Keratinocyte (primary cell): ENCODE results near the gene FABP7. TPM values are rescaled to one million over a fixed set of nuclear protein-coding genes. Genes with fewer than 3 reads are reported as not detected.

ENCODE experiments used
- DNase-seq: peaks from one replicate; pipeline ENCODE4 v3.0.0-alpha.2; 2011; ENCODE audit warnings: low read depth, missing footprints, low spot score
- FAIRE-seq: peaks from 2 replicates; lab custom pipeline; 2011; peaks lifted over from hg19 to GRCh38; lab: Jason Lieb, UNC
- H2AFZ ChIP-seq: 2 replicates; pipeline ENCODE4 v1.6.0; 2012; ENCODE audit warnings: low read length, control low read depth, inconsistent platforms; ENCODE audit not compliant: control insufficient read depth
- H3K27ac ChIP-seq: 2 replicates; pipeline ENCODE4 v1.5.1; 2011; ENCODE audit warnings: low read length; ENCODE audit not compliant: control insufficient read depth, insufficient read depth
- H3K27me3 ChIP-seq: 3 replicates; pipeline ENCODE4 v1.6.0; 2011; ENCODE audit warnings: low read length; ENCODE audit not compliant: control insufficient read depth, insufficient read depth; ENCODE audit errors: extremely low read depth
- H3K36me3 ChIP-seq, 2 experiments: 2 replicates in 1 of 2; 3 replicates in 1 of 2; pipeline ENCODE4 v1.5.1; 2011; ENCODE audit warnings: low read length in 2 of 2, mild to moderate bottlenecking in 1 of 2; ENCODE audit not compliant: control insufficient read depth in 2 of 2, insufficient read depth in 2 of 2; ENCODE audit errors: extremely low read depth in 1 of 2
- H3K4me1 ChIP-seq: 3 replicates; pipeline ENCODE4 v1.5.1; 2011; ENCODE audit warnings: low read length; ENCODE audit not compliant: control insufficient read depth, insufficient read depth; ENCODE audit errors: extremely low read depth
- H3K4me2 ChIP-seq: 3 replicates; pipeline ENCODE4 v1.6.0; 2011; ENCODE audit warnings: low read depth, low read length; ENCODE audit not compliant: control insufficient read depth, insufficient read depth; ENCODE audit errors: extremely low read depth
- H3K4me3 ChIP-seq, 3 experiments: fragments of 200-600 bp in 1 of 3; sonication (generic) in 1 of 3; 2 replicates in 2 of 3; 3 replicates in 1 of 3; pipeline ENCODE4 v1.5.1; 2011 to 2016; ENCODE audit warnings: low read length in 3 of 3, mild to moderate bottlenecking in 3 of 3, control low read depth in 2 of 3, inconsistent platforms in 1 of 3, low read depth in 1 of 3, mixed read lengths in 1 of 3, mixed run types in 1 of 3, moderate library complexity in 1 of 3; ENCODE audit not compliant: control insufficient read depth in 2 of 3, insufficient read depth in 2 of 3; ENCODE audit errors: extremely low read depth in 1 of 3
- H3K79me2 ChIP-seq: 2 replicates; pipeline ENCODE4 v1.6.0; 2012; ENCODE audit warnings: low read length; ENCODE audit not compliant: control insufficient read depth, insufficient read depth
- H3K9ac ChIP-seq: 3 replicates; pipeline ENCODE4 v1.6.0; 2011; ENCODE audit warnings: low read length; ENCODE audit not compliant: control insufficient read depth, insufficient read depth; ENCODE audit errors: extremely low read depth
- H3K9me1 ChIP-seq: 3 replicates; pipeline ENCODE4 v1.6.0; 2011; ENCODE audit warnings: low read length; ENCODE audit not compliant: control insufficient read depth, insufficient read depth; ENCODE audit errors: extremely low read depth
- H3K9me3 ChIP-seq: 2 replicates; pipeline ENCODE4 v1.5.1; 2012; ENCODE audit warnings: low read depth, low read length; ENCODE audit not compliant: control insufficient read depth
- H4K20me1 ChIP-seq: 3 replicates; pipeline ENCODE4 v1.6.0; 2011; ENCODE audit warnings: low read length; ENCODE audit not compliant: control insufficient read depth, insufficient read depth; ENCODE audit errors: extremely low read depth
- EZH2 ChIP-seq: IDR thresholded peaks from one replicate; pipeline ENCODE4 v1.6.1; 2012; ENCODE audit warnings: inconsistent platforms, mild to moderate bottlenecking, low read length, moderate library complexity
- dilution Hi-C: fragments of 300-500 bp; cut with MboI; formaldehyde crosslinking; loops from one replicate; pipeline ENCODE4 v1.7.0; 2020; ENCODE audit warnings: low sequenced_read_pairs; ENCODE audit not compliant: extremely low pct_ligation_motif_present
- polyA plus RNA-seq, 5 experiments: library from polyadenylated mRNA; depleted of rRNA in 3 of 5; stranded (reverse) in 3 of 5; stranded (forward) in 1 of 5; unstranded in 1 of 5; fragments of >200 nt; gene quantifications; 1 replicate in 1 of 5; 2 replicates in 3 of 5; 3 replicates in 1 of 5; pipeline versions ENCODE4 v1.2.1 to v1.2.3, GENCODE V29; 2011 to 2012; ENCODE audit warnings: missing spikeins in 2 of 5, low read depth in 1 of 5, low replicate concordance in 1 of 5
- TF ChIP-seq, protein P1 (sequence below), 3 experiments: IDR thresholded peaks in 1 of 3; conservative IDR thresholded peaks in 1 of 3; optimal IDR thresholded peaks in 1 of 3; 2 replicates in 2 of 3; 3 replicates in 1 of 3; pipeline versions ENCODE3 to v1.5.1; 2011; ENCODE audit warnings: low read length in 3 of 3, mild to moderate bottlenecking in 3 of 3, moderate library complexity in 2 of 3, control low read depth in 1 of 3, inconsistent platforms in 1 of 3; ENCODE audit not compliant: insufficient read depth in 2 of 3; ENCODE audit errors: extremely low read depth in 1 of 3

FABP7 gene
- polyA plus RNA-seq, 1 donor (not counting 4 experiments of a cell fraction or from before 2014, with no cell fraction given): not detected

DNA sequence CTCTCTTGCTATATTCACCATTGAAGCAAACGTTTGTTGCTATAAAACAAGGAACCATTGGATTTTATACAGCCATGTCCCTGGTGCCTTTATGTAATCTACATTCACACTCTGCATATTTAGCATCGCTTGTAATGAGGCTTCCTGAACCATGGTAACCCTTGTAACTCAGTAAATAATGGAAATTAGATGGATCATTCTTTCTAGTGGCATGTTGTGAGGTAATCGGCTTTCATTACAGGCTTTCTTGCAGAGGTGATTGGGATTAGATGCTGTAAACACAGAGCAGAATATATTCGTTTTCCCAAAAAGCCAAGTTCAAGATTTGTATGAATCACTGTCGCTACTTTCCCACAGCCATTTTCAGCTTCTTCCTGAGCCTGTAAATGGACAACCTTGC is 45.6 kb downstream of the FABP7 start:
- Histone ChIP-seq H3K9ac (no peak overlapping the region), H3K9me3 (no peaks in the 10 kb centered on the region), H3K27me3 (no peaks in the 10 kb centered on the region), H3K4me1 (no peaks in the 10 kb centered on the region), H3K36me3 (no peaks in the 10 kb centered on the region), H4K20me1 (no peaks in the 10 kb centered on the region), H3K4me2 (no peak overlapping the region), H3K9me1 (no peaks in the 10 kb centered on the region), H3K27ac (no peak overlapping the region), H3K79me2 (no peaks in the 10 kb centered on the region), H3K4me3 (no peak overlapping the region), H2AFZ (peak overlapping the region; percentile 14)
- TF ChIP-seq EZH2: no peak
- TF ChIP-seq, protein P1, sequence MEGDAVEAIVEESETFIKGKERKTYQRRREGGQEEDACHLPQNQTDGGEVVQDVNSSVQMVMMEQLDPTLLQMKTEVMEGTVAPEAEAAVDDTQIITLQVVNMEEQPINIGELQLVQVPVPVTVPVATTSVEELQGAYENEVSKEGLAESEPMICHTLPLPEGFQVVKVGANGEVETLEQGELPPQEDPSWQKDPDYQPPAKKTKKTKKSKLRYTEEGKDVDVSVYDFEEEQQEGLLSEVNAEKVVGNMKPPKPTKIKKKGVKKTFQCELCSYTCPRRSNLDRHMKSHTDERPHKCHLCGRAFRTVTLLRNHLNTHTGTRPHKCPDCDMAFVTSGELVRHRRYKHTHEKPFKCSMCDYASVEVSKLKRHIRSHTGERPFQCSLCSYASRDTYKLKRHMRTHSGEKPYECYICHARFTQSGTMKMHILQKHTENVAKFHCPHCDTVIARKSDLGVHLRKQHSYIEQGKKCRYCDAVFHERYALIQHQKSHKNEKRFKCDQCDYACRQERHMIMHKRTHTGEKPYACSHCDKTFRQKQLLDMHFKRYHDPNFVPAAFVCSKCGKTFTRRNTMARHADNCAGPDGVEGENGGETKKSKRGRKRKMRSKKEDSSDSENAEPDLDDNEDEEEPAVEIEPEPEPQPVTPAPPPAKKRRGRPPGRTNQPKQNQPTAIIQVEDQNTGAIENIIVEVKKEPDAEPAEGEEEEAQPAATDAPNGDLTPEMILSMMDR (optimal IDR thresholded peaks at IDR 0.05 in 1 of 3, IDR thresholded peaks at IDR 0.05 in 1 of 3, conservative IDR thresholded peaks at IDR 0.05 in 1 of 3; ENCODE audit: extremely low read depth in 1 of 3, insufficient read depth in 2 of 3, low read length in 3 of 3): no peak
- dilution Hi-C loops: no loop called here
- FAIRE-seq (no peak), DNase-seq (no peak)

- no peak overlapping the region for H3K4me3 ChIP-seq
- H4K20me1 ChIP-seq: no peaks in the 10 kb centered on the region
- FAIRE-seq: no peak
- dilution Hi-C loops: no loop called here
- H3K4me1 ChIP-seq: no peaks in the 10 kb centered on the region
- H3K9me1 ChIP-seq: no peaks in the 10 kb centered on the region
- H2AFZ ChIP-seq: no peak overlapping the region
- no peak overlapping the region for H3K9ac ChIP-seq
- H3K36me3 ChIP-seq: no peaks in the 10 kb centered on the region
- no peaks in the 10 kb centered on the region for H3K27me3 ChIP-seq
- no peak overlapping the region for H3K27ac ChIP-seq
- H3K9me3 ChIP-seq: no peaks in the 10 kb centered on the region
- no peak for DNase-seq
- H3K4me2 ChIP-seq: no peak overlapping the region
- H3K79me2 ChIP-seq: no peaks in the 10 kb centered on the region
- TF ChIP-seq, protein P1 (optimal IDR thresholded peaks at IDR 0.05 in 1 of 3, IDR thresholded peaks at IDR 0.05 in 1 of 3, conservative IDR thresholded peaks at IDR 0.05 in 1 of 3; ENCODE audit: extremely low read depth in 1 of 3, insufficient read depth in 2 of 3, low read length in 3 of 3): no peak
- no peak for TF ChIP-seq EZH2
Measured at GRCh38 chr6:122829456-122829855, 49.9 kb downstream of the FABP7 start.
